HCT116 (cell line): ENCODE measurements around the gene DUSP2. TPM values are rescaled to one million over a fixed set of nuclear protein-coding genes. Genes with fewer than 3 reads are reported as not detected.

Experiments
- ATAC-seq: fragments of 200-7000 bp; cut with Tn5 transposase; 2 replicates; pipeline ENCODE4 v1.9.1; 2020; ENCODE audit warnings: mild to moderate bottlenecking, moderate library complexity
- BruUV-seq: library from RNA; stranded (reverse); fragments of 400-500 nt; replicated peaks from 2 replicates; lab custom pipeline; 2021; lab: Mats Ljungman, UMichigan
- CTCF ChIA-PET: fragments of 300-600 bp; sonication (Branson Sonifier 250); formaldehyde crosslinking; loops from one replicate; lab custom pipeline; 2021; ENCODE audit warnings: antibody characterized with exemption; lab: Charles Lee
- POLR2A ChIA-PET: fragments of 300-600, 350-600 bp; sonication (Branson Sonifier 250); formaldehyde crosslinking; loops from one replicate; lab custom pipeline; 2021; ENCODE audit warnings: antibody characterized with exemption; lab: Charles Lee
- RAD21 ChIA-PET, 2 experiments: fragments of 300-600 bp; sonication (Branson Sonifier 250); formaldehyde crosslinking; loops; one replicate each; lab custom pipeline; 2023; ENCODE audit warnings: low total read pairs in 2 of 2; ENCODE audit not compliant: uncharacterized antibody in 2 of 2, unreplicated experiment in 2 of 2, low non-redundant PET in 1 of 2; lab: Charles Lee
- DNase-seq: peaks from one replicate; pipeline ENCODE4 v3.0.0-alpha.2; 2010; ENCODE audit warnings: low read depth, low spot score
- H2AFZ ChIP-seq: fragments of 200-600 bp; shearing (Covaris generic), sonication (generic); 2 replicates; pipeline ENCODE4 v1.6.1; 2017; ENCODE audit warnings: low read depth, mixed run types, mixed read lengths, antibody characterized with exemption, low read length; ENCODE audit not compliant: poor library complexity, severe bottlenecking
- H3K27ac ChIP-seq: 2 replicates; pipeline ENCODE4 v1.5.1; 2012; ENCODE audit warnings: low read depth, low read length
- H3K27me3 ChIP-seq: fragments of 200-600 bp; sonication (generic); 2 replicates; pipeline ENCODE4 v1.6.1; 2016; ENCODE audit warnings: mixed run types, low read length, mixed read lengths; ENCODE audit not compliant: insufficient read depth
- H3K36me3 ChIP-seq, 2 experiments: fragments of 200-500 bp in 1 of 2; fragments of 200-600 bp in 1 of 2; sonication (Bioruptor generic) in 1 of 2; sonication (generic) in 1 of 2; 2 replicates each; pipeline versions ENCODE4 v1.5.1 to v1.6.1; 2014 to 2016; ENCODE audit warnings: low read length in 2 of 2, inconsistent platforms in 1 of 2, mixed read lengths in 1 of 2, mixed run types in 1 of 2; ENCODE audit not compliant: insufficient read depth in 2 of 2, control insufficient read depth in 1 of 2
- H3K4me1 ChIP-seq, 2 experiments: fragments of 200-600 bp in 1 of 2; sonication (generic) in 1 of 2; 2 replicates each; pipeline versions ENCODE4 v1.5.1 to v1.6.1; 2012 to 2017; ENCODE audit warnings: low read length in 2 of 2, inconsistent platforms in 1 of 2, mild to moderate bottlenecking in 1 of 2, mixed read lengths in 1 of 2, mixed run types in 1 of 2, moderate library complexity in 1 of 2; ENCODE audit not compliant: insufficient read depth in 2 of 2, control insufficient read depth in 1 of 2
- H3K4me2 ChIP-seq: fragments of 200-600 bp; sonication (generic); 2 replicates; pipeline ENCODE4 v1.6.1; 2017; ENCODE audit warnings: mixed run types, low read length, mixed read lengths
- H3K4me3 ChIP-seq, 2 experiments: fragments of 200-600 bp in 1 of 2; sonication (generic) in 1 of 2; replicated peaks in 1 of 2; 2 replicates each; pipeline ENCODE4 v1.5.1; 2011 to 2016; ENCODE audit warnings: low read length in 2 of 2, control low read depth in 1 of 2, low read depth in 1 of 2, mild to moderate bottlenecking in 1 of 2, mixed read lengths in 1 of 2, mixed run types in 1 of 2
- H3K79me2 ChIP-seq: fragments of 200-600 bp; sonication (generic); 2 replicates; pipeline ENCODE4 v1.6.1; 2017; ENCODE audit warnings: mild to moderate bottlenecking, mixed run types, low read length, moderate library complexity, mixed read lengths; ENCODE audit not compliant: insufficient read depth
- H3K9ac ChIP-seq: fragments of 200-600 bp; sonication (generic); 2 replicates; pipeline ENCODE4 v1.6.1; 2016; ENCODE audit warnings: low read length, mixed read lengths
- H3K9me2 ChIP-seq: fragments of 200-600 bp; sonication (generic), shearing (Covaris generic); 2 replicates; pipeline ENCODE4 v1.6.1; 2017; ENCODE audit warnings: mixed run types, mild to moderate bottlenecking, moderate library complexity; ENCODE audit not compliant: insufficient read depth
- H3K9me3 ChIP-seq, 2 experiments: fragments of 200-500 bp in 1 of 2; fragments of 200-600 bp in 1 of 2; sonication (Bioruptor generic) in 1 of 2; sonication (generic) in 1 of 2; 2 replicates each; pipeline ENCODE4 v1.6.1; 2014 to 2017; ENCODE audit warnings: low read length in 2 of 2, mixed read lengths in 2 of 2, inconsistent platforms in 1 of 2, low read depth in 1 of 2, mild to moderate bottlenecking in 1 of 2, mixed run types in 1 of 2, moderate library complexity in 1 of 2; ENCODE audit not compliant: control insufficient read depth in 1 of 2, insufficient read depth in 1 of 2
- H4K20me1 ChIP-seq: fragments of 200-600 bp; sonication (generic), shearing (Covaris generic); 2 replicates; pipeline ENCODE4 v1.6.1; 2017; ENCODE audit warnings: mixed run types, mild to moderate bottlenecking, moderate library complexity; ENCODE audit not compliant: insufficient read depth
- CEBPB ChIP-seq: IDR thresholded peaks from 2 replicates; pipeline ENCODE4 v1.6.1; 2012; ENCODE audit warnings: low read depth
- EGR1 ChIP-seq: IDR thresholded peaks from 2 replicates; pipeline ENCODE4 v1.6.1; 2012; ENCODE audit warnings: low read depth
- JUND ChIP-seq: IDR thresholded peaks from 2 replicates; pipeline ENCODE4 v1.6.1; 2012
- MAX ChIP-seq: IDR thresholded peaks from 2 replicates; pipeline ENCODE4 v1.6.1; 2012
- POLR2AphosphoS5 ChIP-seq: IDR thresholded peaks from 2 replicates; pipeline ENCODE4 v1.6.1; 2011; ENCODE audit warnings: mild to moderate bottlenecking, low read depth, low read length, moderate library complexity
- RAD21 ChIP-seq: IDR thresholded peaks from 2 replicates; pipeline ENCODE4 v1.6.1; 2012; ENCODE audit warnings: low read depth, mild to moderate bottlenecking
- SIN3A ChIP-seq: IDR thresholded peaks from 2 replicates; pipeline ENCODE4 v1.6.1; 2012; ENCODE audit warnings: low read depth
- YY1 ChIP-seq: IDR thresholded peaks from 2 replicates; pipeline ENCODE4 v1.6.1; 2011; ENCODE audit warnings: low read length, low read depth, moderate library complexity, mild to moderate bottlenecking; ENCODE audit not compliant: insufficient replicate concordance; ENCODE audit errors: extremely low read depth
- ZBTB33 ChIP-seq: IDR thresholded peaks from 2 replicates; pipeline ENCODE4 v1.6.1; 2011; ENCODE audit warnings: mild to moderate bottlenecking, low read length, moderate library complexity; ENCODE audit not compliant: insufficient replicate concordance; ENCODE audit errors: extremely low read depth
- ZNF274 ChIP-seq: fragments of 200-500 bp; sonication (Bioruptor generic); IDR thresholded peaks from 2 replicates; pipeline ENCODE4 v1.6.1; 2014; ENCODE audit warnings: mild to moderate bottlenecking, low read depth, low read length, inconsistent platforms
- intact Hi-C: fragments of 100-400 bp; cut with micrococcal nuclease; formaldehyde crosslinking; loops from 2 replicates; pipeline ENCODE4 v1.10.0; 2022
- total RNA-seq: library from RNA; stranded (reverse); gene quantifications from one replicate; pipeline ENCODE4 v1.2.1, GENCODE V29; 2021; ENCODE audit not compliant: unreplicated experiment
- TF ChIP-seq, protein P1 (sequence below), 3 experiments: fragments of 200-600 bp in 1 of 3; sonication (generic) in 1 of 3; IDR thresholded peaks in 2 of 3; conservative IDR thresholded peaks in 1 of 3; 2 replicates each; pipeline ENCODE4 v1.5.1; 2012 to 2017; ENCODE audit warnings: low read depth in 2 of 3, low read length in 2 of 3, antibody characterized with exemption in 1 of 3, borderline replicate concordance in 1 of 3, control low read depth in 1 of 3, mild to moderate bottlenecking in 1 of 3, mixed read lengths in 1 of 3, mixed run types in 1 of 3, moderate library complexity in 1 of 3; ENCODE audit not compliant: insufficient read depth in 1 of 3

DUSP2 gene
- total RNA-seq, 1 experiment from 2014 or later, result 24.5 TPM

- CTCF ChIA-PET, result interaction anchor here (0.7 to 2.1 kb wide), 7 partner anchors 16 to 525 kb away, joined by 3 to 14 read pairs (median 5); partner anchors contain the start of gene ASTL
- peak overlapping the region in 1 of 2 experiments; percentile 60; a peak in 1 of 4 replicates for H3K4me3 ChIP-seq
These were observed 29.4 kb downstream of the DUSP2 start for GRCh38 chr2:96115631-96116423.

More at GRCh38 chr2:96115631-96116423, 29.4 kb downstream of the DUSP2 start:
- H2AFZ ChIP-seq, result no peak overlapping the region
- ATAC-seq (no peak), DNase-seq (no peak)
- no peaks in the 10 kb centered on the region for H3K9me2 ChIP-seq
- BruUV-seq, result no TSS peak
- H3K27ac ChIP-seq, result peak overlapping the region; percentile 28; the same call in 1 of the 2 replicates
- H3K4me2 ChIP-seq, result peak overlapping the region; percentile 86
- H3K9me3 ChIP-seq, result no peaks in the 10 kb centered on the region
- no peaks in the 10 kb centered on the region for H3K79me2 ChIP-seq
- no peak overlapping the region for H3K9ac ChIP-seq
- no peaks in the 10 kb centered on the region for H3K27me3 ChIP-seq
- H3K36me3 ChIP-seq, result no peaks in the 10 kb centered on the region
- intact Hi-C loops, result loop anchor here (2.0 kb wide), 1 partner anchor 123 kb away; no protein-coding TSS in a partner anchor
- H4K20me1 ChIP-seq, result no peaks in the 10 kb centered on the region
- POLR2A ChIA-PET, result no interaction called here
- TF ChIP-seq ZNF274, result no peak
- TF ChIP-seq RAD21, result no peak
- TF ChIP-seq CEBPB, result no peak
- no peak for TF ChIP-seq EGR1
- TF ChIP-seq JUND, result no peak
- no peak for TF ChIP-seq SIN3A
- no peak for TF ChIP-seq MAX
- TF ChIP-seq, protein P1, sequence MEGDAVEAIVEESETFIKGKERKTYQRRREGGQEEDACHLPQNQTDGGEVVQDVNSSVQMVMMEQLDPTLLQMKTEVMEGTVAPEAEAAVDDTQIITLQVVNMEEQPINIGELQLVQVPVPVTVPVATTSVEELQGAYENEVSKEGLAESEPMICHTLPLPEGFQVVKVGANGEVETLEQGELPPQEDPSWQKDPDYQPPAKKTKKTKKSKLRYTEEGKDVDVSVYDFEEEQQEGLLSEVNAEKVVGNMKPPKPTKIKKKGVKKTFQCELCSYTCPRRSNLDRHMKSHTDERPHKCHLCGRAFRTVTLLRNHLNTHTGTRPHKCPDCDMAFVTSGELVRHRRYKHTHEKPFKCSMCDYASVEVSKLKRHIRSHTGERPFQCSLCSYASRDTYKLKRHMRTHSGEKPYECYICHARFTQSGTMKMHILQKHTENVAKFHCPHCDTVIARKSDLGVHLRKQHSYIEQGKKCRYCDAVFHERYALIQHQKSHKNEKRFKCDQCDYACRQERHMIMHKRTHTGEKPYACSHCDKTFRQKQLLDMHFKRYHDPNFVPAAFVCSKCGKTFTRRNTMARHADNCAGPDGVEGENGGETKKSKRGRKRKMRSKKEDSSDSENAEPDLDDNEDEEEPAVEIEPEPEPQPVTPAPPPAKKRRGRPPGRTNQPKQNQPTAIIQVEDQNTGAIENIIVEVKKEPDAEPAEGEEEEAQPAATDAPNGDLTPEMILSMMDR (IDR thresholded peaks at IDR 0.05 in 2 of 3, conservative IDR thresholded peaks at IDR 0.05 in 1 of 3; ENCODE audit: borderline replicate concordance in 1 of 3, insufficient read depth in 1 of 3, low read depth in 2 of 3, low read length in 2 of 3), result no peak
- no peak for TF ChIP-seq YY1
- TF ChIP-seq POLR2AphosphoS5, result no peak
- TF ChIP-seq ZBTB33, result no peak
- RAD21 ChIA-PET, result no interaction called here
- peaks cover 11 to 16% of the 10 kb centered on the region in 2 experiments for H3K4me1 ChIP-seq
